Measurements from ENCODE around the gene LRRC72. TPM values are rescaled to one million over a fixed set of nuclear protein-coding genes. Genes with fewer than 3 reads are reported as not detected.

The LRRC72 gene
- total RNA-seq, 1 experiment from 2014 or later: not detected

- Mint-ChIP-seq H3K27me3 (ENCODE audit: low read depth) (no peaks in the 10 kb centered on the region), H3K4me1 (peaks cover 4% of the 10 kb centered on the region in 2 experiments; a peak in 3 of 4 replicates), H3K9me3 (no peaks in the 10 kb centered on the region; a peak in 1 of 5 replicates), H3K27ac (no peak overlapping the region), H3K36me3 (ENCODE audit: insufficient read depth in 1 of 3, low read depth in 3 of 3) (no peaks in the 10 kb centered on the region), H3K4me3 (no peak overlapping the region)
- H3K79me2 ChIP-seq (ENCODE audit: insufficient read depth, low read length): no peaks in the 10 kb centered on the region
- H3K56ac ChIP-seq (ENCODE audit: insufficient read length, low read depth, low read length): no peak overlapping the region
- no peak overlapping the region for H3K23ac ChIP-seq (ENCODE audit: insufficient read length, low read depth, low read length)
- H2BK5ac ChIP-seq (ENCODE audit: insufficient read length, low read length): no peak overlapping the region
- no peaks in the 10 kb centered on the region for H4K20me1 ChIP-seq (ENCODE audit: control insufficient read depth, insufficient read depth, insufficient read length)
- no peak overlapping the region for H2AK5ac ChIP-seq (ENCODE audit: insufficient read length, low read length)
- WGBS (ENCODE audit: extremely low coverage, insufficient read length, low lambda C conversion rate): no CpG with 5 or more reads among the region's 13 CpGs
- no peak overlapping the region for H3K27ac ChIP-seq (ENCODE audit: insufficient read length, low read depth, low read length)
- no peaks in the 10 kb centered on the region for H3K27me3 ChIP-seq (ENCODE audit: insufficient read depth, low read length)
- peak; percentile 86 for TF ChIP-seq CTCF (conservative IDR thresholded peaks at IDR 0.05)
- H2AFZ ChIP-seq (ENCODE audit: low read length): no peak overlapping the region
- no peaks in the 10 kb centered on the region for H3K23me2 ChIP-seq (ENCODE audit: insufficient read length, low read depth, low read length, poor library complexity, severe bottlenecking)
- H3K4me1 ChIP-seq (ENCODE audit: insufficient read depth, low read length): no peaks in the 10 kb centered on the region
- no peaks in the 10 kb centered on the region for H3K79me1 ChIP-seq (ENCODE audit: insufficient read depth, low read depth, low read length, poor library complexity, severe bottlenecking)
- no peak overlapping the region for H3K14ac ChIP-seq (ENCODE audit: insufficient read depth, low read length)
- H2BK15ac ChIP-seq (ENCODE audit: low read depth, low read length): no peak overlapping the region
- H3K4me2 ChIP-seq (ENCODE audit: insufficient read depth, insufficient read length, low read length): no peak overlapping the region
- no peak overlapping the region for H4K8ac ChIP-seq (replicated peaks; ENCODE audit: insufficient read length, low read depth, low read length)
- no peak overlapping the region for H3T11ph ChIP-seq (ENCODE audit: low read length)
- H3K9me3 ChIP-seq (ENCODE audit: control insufficient read depth, low read depth, low read length): no peaks in the 10 kb centered on the region
- no peak overlapping the region for H2BK20ac ChIP-seq (ENCODE audit: low read depth, low read length, poor library complexity, severe bottlenecking)
- H2BK120ac ChIP-seq (ENCODE audit: low read depth, low read length, poor library complexity, severe bottlenecking): no peak overlapping the region
- no peak for DNase-seq
- H3K4ac ChIP-seq (ENCODE audit: low read depth, low read length): no peak overlapping the region
- H3K9ac ChIP-seq (ENCODE audit: extremely low read depth, insufficient read length, low read length): no peak overlapping the region
- no peak overlapping the region for H2BK12ac ChIP-seq (ENCODE audit: insufficient read length, low read depth, low read length)
- no peak overlapping the region for H4K5ac ChIP-seq (ENCODE audit: insufficient read length, low read depth, low read length)
- no peak overlapping the region for H4K91ac ChIP-seq (ENCODE audit: insufficient read length, low read depth, low read length)
- H3K18ac ChIP-seq (ENCODE audit: insufficient read length, low read depth, low read length): no peak overlapping the region
Observed at GRCh38 chr7:16564909-16565426, 38.3 kb downstream of the LRRC72 start.
